CD4-positive, alpha-beta T cell treated with Interleukin-1 beta for 1 hour (primary cell): ENCODE results near the gene NRL.

Experiments
- DNase-seq, 2 donors: peaks; one replicate each; pipeline ENCODE4 v3.0.0-alpha.2; 2020 to 2022

Gene NRL

DNA sequence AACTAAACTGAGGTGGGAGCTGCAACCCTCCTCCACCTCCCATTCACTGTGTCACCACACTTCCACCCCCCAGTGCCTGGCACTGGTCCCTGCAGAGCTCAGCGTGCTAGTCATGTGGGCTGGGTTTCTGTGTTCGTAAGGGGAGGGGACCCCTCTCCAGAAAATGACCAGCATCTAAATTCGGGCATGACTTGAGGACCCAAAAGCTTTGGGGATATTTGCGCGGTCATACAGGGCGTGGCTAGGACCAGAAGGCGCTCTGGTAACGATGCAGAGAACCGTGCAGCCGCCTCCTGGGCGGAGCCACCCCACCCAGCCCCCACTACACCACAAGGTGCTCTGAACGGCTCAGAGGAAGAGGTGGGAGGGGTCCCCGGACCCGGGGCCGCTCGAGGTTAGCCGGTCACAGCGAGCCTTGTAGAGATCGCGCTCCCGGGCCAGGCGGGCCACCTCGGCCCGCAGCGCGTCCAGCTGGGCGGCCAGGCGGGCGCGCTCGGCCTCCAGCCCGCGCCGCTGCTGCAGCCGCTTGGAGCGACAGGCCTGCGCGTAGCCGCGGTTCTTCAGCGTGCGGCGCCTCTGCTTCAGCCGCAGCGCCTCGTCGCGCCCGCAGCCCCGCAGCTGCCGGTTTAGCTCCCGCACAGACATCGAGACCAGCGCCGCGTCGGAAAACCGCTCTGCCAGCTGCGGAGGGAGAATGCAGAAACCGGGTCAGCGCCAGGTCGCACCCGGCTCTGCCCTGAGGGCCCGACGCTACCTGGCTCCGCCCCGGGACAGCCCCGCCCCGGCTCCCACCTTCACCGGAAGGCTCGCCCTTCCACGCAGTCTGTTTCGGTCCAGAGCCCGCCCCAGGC is 33.6 kb downstream of the NRL start:
- peak; percentile 69 for DNase-seq

- DNase-seq = no peak
These were observed 34.6 kb downstream of the NRL start for GRCh38 chr14:24080142-24080530.

GRCh38 chr14:24079491-24080141 is 35.1 kb downstream of the NRL start:
- DNase-seq = no peak

GRCh38 chr14:24078146-24078545 is 36.6 kb downstream of the NRL start:
- no peak for DNase-seq

DNA sequence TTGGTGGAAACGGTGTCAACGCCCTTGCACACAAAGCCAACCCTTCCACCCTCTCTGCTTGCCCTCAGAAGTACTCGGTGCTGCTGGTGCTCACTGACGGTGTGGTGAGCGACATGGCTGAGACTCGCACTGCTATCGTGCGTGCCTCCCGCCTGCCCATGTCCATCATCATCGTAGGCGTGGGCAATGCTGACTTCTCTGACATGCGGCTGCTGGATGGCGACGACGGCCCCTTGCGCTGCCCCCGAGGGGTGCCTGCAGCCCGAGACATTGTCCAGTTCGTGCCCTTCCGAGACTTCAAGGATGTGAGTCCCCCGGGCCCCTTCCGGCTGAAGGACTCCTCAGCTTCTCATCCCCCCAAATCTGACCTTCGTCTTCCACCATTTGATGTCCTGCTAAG is 37.7 kb downstream of the NRL start:
- DNase-seq = no peak

DNA sequence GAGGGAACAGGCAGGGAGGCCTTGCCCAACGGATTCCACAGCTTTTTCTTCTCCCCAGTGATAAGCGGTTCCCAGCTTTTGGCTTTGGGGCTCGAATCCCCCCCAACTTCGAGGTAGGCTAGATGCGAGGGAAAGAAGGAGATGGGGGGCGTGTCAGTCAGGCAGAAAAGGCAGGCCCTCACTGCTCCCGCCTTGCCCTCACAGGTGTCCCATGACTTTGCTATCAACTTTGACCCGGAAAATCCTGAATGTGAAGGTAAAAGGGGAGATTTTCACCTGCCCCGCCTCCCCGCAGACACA is 38.5 kb downstream of the NRL start:
- DNase-seq = no peak

GRCh38 chr14:24075485-24076301 is 39.1 kb downstream of the NRL start:
- no peak for DNase-seq

- no peak for DNase-seq
These were observed 39.9 kb downstream of the NRL start for GRCh38 chr14:24074625-24075484.

DNA sequence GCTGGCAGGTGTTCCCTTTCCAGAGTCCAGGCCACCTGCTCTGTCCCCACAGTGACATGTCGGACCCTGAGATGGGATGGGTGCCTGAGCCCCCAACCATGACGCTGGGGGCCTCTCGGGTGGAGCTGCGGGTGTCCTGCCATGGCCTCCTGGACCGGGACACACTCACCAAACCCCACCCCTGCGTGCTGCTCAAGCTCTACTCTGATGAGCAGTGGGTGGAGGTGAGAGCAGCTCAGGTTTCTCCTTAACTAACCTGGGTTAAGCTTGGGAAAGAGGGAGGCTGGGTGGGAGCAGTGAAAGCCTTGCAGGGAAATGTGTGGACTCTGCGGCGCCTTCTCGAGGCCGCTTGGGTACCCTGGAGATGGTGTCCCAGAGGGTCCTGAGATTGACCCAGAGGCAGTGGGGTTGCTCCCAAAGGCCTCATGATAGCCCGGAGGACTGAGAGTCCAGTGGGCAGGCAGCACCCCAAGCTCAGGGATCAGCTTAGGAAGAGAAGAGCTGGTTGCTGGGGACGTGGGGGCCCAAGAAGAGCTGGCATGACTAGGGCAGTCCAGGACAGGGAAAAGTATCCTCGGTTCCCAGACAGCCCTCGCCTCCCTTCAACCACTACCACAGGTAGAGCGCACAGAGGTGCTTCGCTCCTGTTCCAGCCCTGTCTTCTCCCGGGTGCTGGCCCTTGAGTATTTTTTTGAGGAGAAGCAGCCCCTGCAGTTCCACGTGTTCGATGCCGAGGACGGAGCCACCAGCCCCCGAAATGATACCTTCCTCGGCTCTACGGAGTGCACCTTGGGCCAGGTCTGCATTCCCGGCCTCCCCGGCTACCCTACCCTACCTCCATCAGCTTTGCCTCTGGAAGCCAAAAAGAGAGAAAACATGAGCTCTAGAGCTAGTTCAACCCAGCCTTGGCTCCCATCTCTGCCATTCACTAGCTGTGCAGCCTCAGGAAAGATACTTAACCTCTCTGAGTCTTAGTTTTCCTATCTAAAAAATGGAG is 41.6 kb downstream of the NRL start:
- DNase-seq = no peak

DNA sequence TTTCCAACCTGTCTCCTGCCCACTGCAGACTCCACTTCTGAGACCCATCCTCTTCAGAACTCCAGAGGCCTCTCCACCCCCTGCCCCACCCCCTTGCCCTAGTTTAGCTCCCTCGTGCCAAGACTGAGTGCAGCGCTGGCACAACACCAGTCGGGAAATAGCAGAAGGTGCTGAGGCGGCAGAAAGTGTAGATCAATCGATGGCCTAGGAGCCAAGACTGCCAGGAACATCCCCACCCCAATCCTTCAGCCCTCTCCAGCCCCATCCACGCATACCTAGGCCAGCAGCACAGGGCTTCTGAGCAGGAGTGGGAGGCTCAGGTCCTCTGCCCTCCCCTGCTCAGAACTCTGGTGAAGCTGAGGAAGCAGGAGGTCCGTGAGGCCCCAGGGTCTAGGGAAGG is 42.3 kb downstream of the NRL start:
- no peak for DNase-seq

- DNase-seq = no peak
These were observed 42.8 kb downstream of the NRL start for GRCh38 chr14:24071836-24072430.

DNA sequence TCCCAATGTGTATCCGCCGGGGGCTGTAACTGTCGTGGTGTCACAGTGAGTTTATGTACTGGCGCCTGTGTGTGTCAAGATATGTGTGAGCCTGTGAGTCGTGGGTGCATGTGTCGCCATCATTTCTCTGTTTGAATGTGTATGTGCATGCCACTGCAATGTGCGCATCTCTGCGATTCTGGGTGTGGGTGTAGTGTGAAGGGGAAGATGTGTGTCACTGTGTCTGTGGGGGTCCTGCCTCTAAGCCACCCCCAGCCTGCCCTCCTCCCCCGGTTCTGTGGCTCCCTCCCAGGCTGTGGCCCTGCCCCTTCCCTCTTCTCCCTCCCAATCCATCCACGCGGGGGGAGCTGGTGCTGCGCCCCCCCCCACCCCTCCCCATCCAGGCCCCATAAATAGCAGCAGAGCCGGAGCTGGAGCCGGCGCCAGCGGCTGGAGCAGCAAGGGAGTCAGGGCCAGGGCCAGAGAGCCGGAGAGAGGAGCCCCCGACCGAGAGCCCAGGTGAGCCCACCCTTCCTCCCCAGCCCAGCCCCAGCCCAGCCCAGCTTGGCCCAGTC is 43.5 kb downstream of the NRL start, which contains the start of gene CPNE6:
Gene CPNE6, plus strand, starts transcription at position 419 of the 554 bp plus-strand sequence. CDS start 1,375 bp downstream, outside the sequence.
- DNase-seq = no peak

DNA sequence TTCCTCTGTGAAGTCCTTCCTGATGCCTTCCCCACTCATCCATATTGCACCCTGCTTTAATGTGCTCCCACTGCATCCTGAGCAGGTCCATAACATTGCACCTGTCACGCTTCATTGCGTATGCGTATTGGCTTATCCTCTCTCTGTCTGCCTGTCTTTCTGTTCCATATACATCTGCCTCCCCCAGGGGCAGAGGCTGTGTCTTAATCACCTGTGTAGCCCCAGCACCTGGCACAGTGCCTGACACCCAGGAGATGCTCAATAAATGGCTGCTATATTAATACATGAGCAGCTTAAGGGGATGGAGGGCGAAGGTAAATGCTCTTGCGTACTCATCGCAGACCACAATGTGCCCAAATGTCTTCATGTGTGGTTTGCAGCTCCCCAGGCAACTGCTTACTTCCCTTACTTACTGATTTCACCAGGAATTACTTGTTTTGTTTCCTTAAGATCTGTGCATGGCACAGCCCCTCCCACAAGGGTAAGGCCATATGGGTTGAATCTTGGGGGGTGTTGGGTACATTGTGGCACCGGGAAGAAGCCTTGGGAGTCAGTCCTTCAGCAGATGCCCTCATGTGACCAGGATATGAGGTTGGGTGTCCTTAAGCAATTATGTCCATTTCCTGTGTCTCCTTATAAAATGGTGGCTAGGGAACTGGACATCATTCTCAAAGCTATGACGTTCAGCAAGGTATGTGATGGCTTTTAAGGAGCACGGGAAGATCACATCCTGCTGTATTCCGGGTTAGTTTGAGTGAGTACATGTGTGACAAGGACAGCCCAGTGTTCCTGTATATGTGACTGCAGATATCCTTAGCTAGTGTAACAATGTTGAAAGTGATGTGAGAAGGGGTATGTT is 44.2 kb downstream of the NRL start:
- no peak for DNase-seq

GRCh38 chr14:24069411-24069735 is 45.4 kb downstream of the NRL start:
- no peak for DNase-seq

GRCh38 chr14:24068711-24069410 is 45.9 kb downstream of the NRL start:
- no peak for DNase-seq

DNA sequence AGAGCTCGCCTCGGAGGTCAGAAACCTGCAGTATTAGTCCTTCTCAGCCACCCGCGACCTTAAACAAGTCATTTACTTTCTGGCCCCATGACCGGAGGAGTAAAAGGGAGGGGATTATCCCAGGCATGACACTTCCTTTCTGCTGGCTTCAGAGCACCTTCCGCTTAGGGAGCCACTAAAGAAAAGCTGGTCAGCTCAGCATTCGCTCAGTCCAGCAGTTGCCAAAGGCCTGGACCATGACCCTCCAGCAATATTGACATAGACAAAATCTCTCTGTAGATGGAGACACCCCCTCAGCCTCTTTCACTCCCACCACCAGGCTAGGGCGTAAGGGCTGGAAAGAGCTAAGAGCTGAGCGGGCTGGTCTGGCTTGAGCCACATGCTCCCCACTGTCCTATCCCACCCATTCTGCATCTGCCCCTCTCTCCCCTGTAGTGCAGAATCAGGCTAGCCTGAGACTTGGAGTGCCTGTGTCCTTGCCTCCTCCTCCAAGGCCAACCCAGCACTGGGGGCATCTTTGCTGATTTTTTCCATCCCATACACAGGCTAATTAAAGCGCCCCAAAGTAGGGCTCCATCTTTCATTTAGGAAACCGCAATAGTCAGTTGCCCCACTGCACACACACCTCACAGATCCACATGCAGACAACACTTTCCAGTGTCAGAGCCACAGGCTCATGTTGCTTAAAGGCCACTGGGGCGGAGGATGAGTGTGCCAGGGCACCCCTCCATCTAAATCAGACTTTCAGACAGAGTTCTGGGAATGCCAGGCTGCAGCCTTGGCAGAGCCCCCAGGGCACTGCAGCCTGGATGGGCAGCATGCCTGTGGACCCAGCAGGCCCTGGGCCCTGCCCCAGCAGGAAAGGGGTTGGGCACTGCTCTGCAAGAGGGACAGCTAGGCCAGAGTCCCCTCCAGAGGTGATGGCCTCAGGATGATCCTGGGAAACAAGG is 47.3 kb downstream of the NRL start:
- DNase-seq = no peak

DNA sequence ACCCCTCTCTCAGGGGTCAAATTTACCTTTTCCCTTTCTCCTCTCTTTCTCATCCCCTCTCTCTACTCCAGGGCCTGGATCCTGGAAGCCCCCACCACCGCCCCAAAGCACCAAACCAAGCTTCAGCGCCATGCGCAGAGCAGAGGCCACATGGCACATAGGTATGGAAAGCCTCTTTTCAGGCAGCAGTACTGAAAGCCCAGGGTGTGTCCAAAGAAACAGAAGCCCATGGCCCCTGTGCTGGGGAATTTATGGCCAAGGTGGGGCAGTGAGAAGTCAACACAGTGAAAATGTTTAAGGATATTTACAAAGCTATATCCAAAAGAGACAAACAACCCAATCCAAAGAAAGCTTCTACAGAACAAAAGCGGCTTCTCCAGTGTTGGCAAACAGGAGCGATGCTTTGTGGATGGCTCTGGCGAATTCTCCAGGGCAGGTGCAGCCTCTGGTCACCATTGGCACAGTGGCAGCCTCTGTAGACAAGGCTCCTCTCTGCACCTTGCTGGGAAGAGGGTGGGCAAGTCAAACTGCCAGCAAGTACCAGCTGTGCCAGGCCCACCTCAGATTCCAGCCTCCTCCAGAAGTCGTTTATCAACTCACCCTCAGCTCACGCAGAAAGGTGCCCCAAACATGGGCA is 48.1 kb downstream of the NRL start:
- DNase-seq = no peak
